HepG2 (cell line): ENCODE measurements around the gene AHSG. TPM values are rescaled to one million over a fixed set of nuclear protein-coding genes. Genes with fewer than 3 reads are reported as not detected.

ENCODE experiments used
- ARID2 ChIP-seq: sonication (generic); formaldehyde crosslinking; IDR thresholded peaks from 2 replicates; pipeline ENCODE4 v1.8.1; 2022; ENCODE audit warnings: mild to moderate bottlenecking, missing genetic modification reagents, borderline replicate concordance
- HMGA1 ChIP-seq: sonication (generic); formaldehyde crosslinking; conservative IDR thresholded peaks from 2 replicates; pipeline ENCODE4 v1.4.0; 2020; ENCODE audit warnings: missing genetic modification reagents
- HNRNPL ChIP-seq: fragments of 200-400 bp; formaldehyde crosslinking; IDR thresholded peaks from 2 replicates; pipeline ENCODE4 v1.6.1; 2017; ENCODE audit warnings: mild to moderate bottlenecking, low read depth, low read length
- HOXA3 ChIP-seq: sonication (generic); formaldehyde crosslinking; IDR thresholded peaks from 2 replicates; pipeline ENCODE4 v1.5.0; 2020; ENCODE audit warnings: missing genetic modification reagents
- HOXD1 ChIP-seq: sonication (generic); formaldehyde crosslinking; IDR thresholded peaks from 2 replicates; pipeline ENCODE4 v1.5.0; 2020; ENCODE audit warnings: missing genetic modification reagents
- JUND ChIP-seq: sonication (generic); formaldehyde crosslinking; IDR thresholded peaks from 2 replicates; pipeline ENCODE4 v1.8.0; 2022; ENCODE audit warnings: mild to moderate bottlenecking, missing genetic modification reagents
- KDM3A ChIP-seq: IDR thresholded peaks from 2 replicates; pipeline ENCODE4 v1.6.1; 2018; ENCODE audit warnings: low read depth, missing compliant biosample characterization
- KLF12 ChIP-seq: sonication (generic); formaldehyde crosslinking; IDR thresholded peaks from 2 replicates; pipeline ENCODE4 v1.4.0; 2020; ENCODE audit warnings: missing genetic modification reagents, borderline replicate concordance
- MAZ ChIP-seq, 2 experiments: sonication (generic) in 1 of 2; formaldehyde crosslinking in 1 of 2; IDR thresholded peaks; 2 replicates each; pipeline versions ENCODE4 v1.5.0 to v1.6.1; 2012 to 2020; ENCODE audit warnings: low read depth in 2 of 2, mild to moderate bottlenecking in 2 of 2, borderline replicate concordance in 1 of 2, improper control_type of control experiment in 1 of 2, low read length in 1 of 2, missing genetic modification reagents in 1 of 2, moderate library complexity in 1 of 2
- NBN ChIP-seq: fragments of 450-650 bp; conservative IDR thresholded peaks from 2 replicates; pipeline ENCODE4 v1.6.1; 2017
- NR2F2 ChIP-seq: IDR thresholded peaks from 2 replicates; pipeline ENCODE4 v1.6.1; 2012; ENCODE audit warnings: low read depth, inconsistent platforms, borderline replicate concordance
- RELA ChIP-seq: sonication (generic); formaldehyde crosslinking; IDR thresholded peaks from 2 replicates; pipeline ENCODE4 v1.4.0; 2020; ENCODE audit warnings: missing genetic modification reagents
- RFXAP ChIP-seq: sonication (generic); formaldehyde crosslinking; IDR thresholded peaks from 2 replicates; pipeline ENCODE4 v1.4.0; 2020; ENCODE audit warnings: missing genetic modification reagents, borderline replicate concordance
- ZBTB8A ChIP-seq: sonication (generic); formaldehyde crosslinking; IDR thresholded peaks from 2 replicates; pipeline ENCODE4 v1.4.0; 2020; ENCODE audit warnings: mild to moderate bottlenecking, low read depth, missing genetic modification reagents, borderline replicate concordance
- ZFP90 ChIP-seq: sonication (generic); formaldehyde crosslinking; IDR thresholded peaks from 2 replicates; pipeline ENCODE4 v1.8.0; 2022; ENCODE audit warnings: missing genetic modification reagents, mild to moderate bottlenecking, inconsistent platforms, borderline replicate concordance
- ZNF124 ChIP-seq: sonication (generic); formaldehyde crosslinking; IDR thresholded peaks from 2 replicates; pipeline ENCODE4 v1.4.0; 2020; ENCODE audit warnings: missing genetic modification reagents
- ZNF503 ChIP-seq: sonication (generic); formaldehyde crosslinking; IDR thresholded peaks from 2 replicates; pipeline ENCODE4 v1.4.0; 2020; ENCODE audit warnings: missing genetic modification reagents
- ZNF570 ChIP-seq: sonication (generic); formaldehyde crosslinking; IDR thresholded peaks from 2 replicates; pipeline ENCODE4 v1.4.0; 2020; ENCODE audit warnings: mild to moderate bottlenecking, missing genetic modification reagents, borderline replicate concordance
- ZNF619 ChIP-seq: sonication (generic); formaldehyde crosslinking; IDR thresholded peaks from 2 replicates; pipeline ENCODE4 v1.4.0; 2020; ENCODE audit warnings: mild to moderate bottlenecking, missing genetic modification reagents
- ZNF749 ChIP-seq: sonication (generic); formaldehyde crosslinking; IDR thresholded peaks from 2 replicates; pipeline ENCODE4 v1.8.0; 2022; ENCODE audit warnings: mild to moderate bottlenecking, missing genetic modification reagents, moderate library complexity, borderline replicate concordance
- polyA plus RNA-seq, 8 experiments: library from polyadenylated mRNA; depleted of rRNA in 3 of 8; stranded (reverse) in 7 of 8; unstranded in 1 of 8; fragments of >200 nt; fragmentation: Illumina TruSeq in 4 of 8; extraction: Trizol in 4 of 8; gene quantifications; 2 replicates each; pipeline versions ENCODE4 v1.2.1 to v1.2.3, GENCODE V29; 2011 to 2016; ENCODE audit warnings: low read depth in 4 of 8, missing spikeins in 1 of 8, mixed read lengths in 1 of 8; ENCODE audit not compliant: insufficient read depth in 1 of 8
- total RNA-seq, 5 experiments: library from RNA; depleted of rRNA; stranded (reverse); fragments of >200 nt; fragmentation: Illumina TruSeq; extraction: Trizol; gene quantifications; 2 replicates each; pipeline ENCODE4 v1.2.3, GENCODE V29; 2016; ENCODE audit warnings: low read depth in 1 of 5
- TF ChIP-seq, protein P1 (sequence below): sonication (generic); formaldehyde crosslinking; IDR thresholded peaks from 2 replicates; pipeline ENCODE4 v1.4.0; 2020; ENCODE audit warnings: missing genetic modification reagents; ENCODE audit errors: not compliant biosample characterization
- TF ChIP-seq, protein P2 (sequence below): sonication (generic); formaldehyde crosslinking; IDR thresholded peaks from 2 replicates; pipeline ENCODE4 v1.4.0; 2020; ENCODE audit warnings: missing genetic modification reagents
- TF ChIP-seq, protein P3 (sequence below): sonication (generic); formaldehyde crosslinking; IDR thresholded peaks from 2 replicates; pipeline ENCODE4 v1.5.1; 2020; ENCODE audit warnings: missing genetic modification reagents, mild to moderate bottlenecking, borderline replicate concordance

Gene AHSG
- total and polyA plus RNA-seq, 2 of the 13 experiments (the other 11 are each of a cell fraction or from before 2014, with no cell fraction given): 2,043 to 19,152 TPM

GRCh38 chr3:186605561-186606545 lies 7.0 kb upstream of the AHSG start (continued):
- TF ChIP-seq ZNF124 (CRISPR knock-in tag) (peak; percentile 59; the same call in 1 of the 2 replicates), KLF12 (CRISPR knock-in tag) (no peak), MAZ (IDR thresholded peaks at IDR 0.05; ENCODE audit: borderline replicate concordance, low read depth, low read length) (no peak), MAZ (CRISPR knock-in tag; IDR thresholded peaks at IDR 0.05; ENCODE audit: low read depth) (0 out of 2 replicates have a peak, but pooled peaks have one; percentile 8), ZNF503 (CRISPR knock-in tag) (peak; percentile 92), HOXD1 (CRISPR knock-in tag) (peak; percentile 95), RFXAP (CRISPR knock-in tag) (0 out of 2 replicates have a peak, but pooled peaks have one; percentile 50), ZBTB8A (CRISPR knock-in tag) (no peak), NBN (no peak), HMGA1 (CRISPR knock-in tag) (no peak), ARID2 (CRISPR knock-in tag) (peak; percentile 60; the same call in 1 of the 2 replicates), ZNF619 (0 out of 2 replicates have a peak, but pooled peaks have one; percentile 37), ZNF570 (CRISPR knock-in tag) (no peak), HNRNPL (no peak), RELA (no peak), ZFP90 (CRISPR knock-in tag) (no peak), KDM3A (CRISPR knock-in tag) (no peak), HOXA3 (peak; percentile 63; the same call in 1 of the 2 replicates), NR2F2 (peak; percentile 79; the same call in 1 of the 2 replicates), JUND (peak; percentile 97), ZNF749 (no peak)
- TF ChIP-seq, protein P1, sequence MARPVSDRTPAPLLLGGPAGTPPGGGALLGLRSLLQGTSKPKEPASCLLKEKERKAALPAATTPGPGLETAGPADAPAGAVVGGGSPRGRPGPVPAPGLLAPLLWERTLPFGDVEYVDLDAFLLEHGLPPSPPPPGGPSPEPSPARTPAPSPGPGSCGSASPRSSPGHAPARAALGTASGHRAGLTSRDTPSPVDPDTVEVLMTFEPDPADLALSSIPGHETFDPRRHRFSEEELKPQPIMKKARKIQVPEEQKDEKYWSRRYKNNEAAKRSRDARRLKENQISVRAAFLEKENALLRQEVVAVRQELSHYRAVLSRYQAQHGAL: no peak
- TF ChIP-seq, protein P2, sequence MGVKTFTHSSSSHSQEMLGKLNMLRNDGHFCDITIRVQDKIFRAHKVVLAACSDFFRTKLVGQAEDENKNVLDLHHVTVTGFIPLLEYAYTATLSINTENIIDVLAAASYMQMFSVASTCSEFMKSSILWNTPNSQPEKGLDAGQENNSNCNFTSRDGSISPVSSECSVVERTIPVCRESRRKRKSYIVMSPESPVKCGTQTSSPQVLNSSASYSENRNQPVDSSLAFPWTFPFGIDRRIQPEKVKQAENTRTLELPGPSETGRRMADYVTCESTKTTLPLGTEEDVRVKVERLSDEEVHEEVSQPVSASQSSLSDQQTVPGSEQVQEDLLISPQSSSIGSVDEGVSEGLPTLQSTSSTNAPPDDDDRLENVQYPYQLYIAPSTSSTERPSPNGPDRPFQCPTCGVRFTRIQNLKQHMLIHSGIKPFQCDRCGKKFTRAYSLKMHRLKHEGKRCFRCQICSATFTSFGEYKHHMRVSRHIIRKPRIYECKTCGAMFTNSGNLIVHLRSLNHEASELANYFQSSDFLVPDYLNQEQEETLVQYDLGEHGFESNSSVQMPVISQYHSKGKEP: no peak
- TF ChIP-seq, protein P3, sequence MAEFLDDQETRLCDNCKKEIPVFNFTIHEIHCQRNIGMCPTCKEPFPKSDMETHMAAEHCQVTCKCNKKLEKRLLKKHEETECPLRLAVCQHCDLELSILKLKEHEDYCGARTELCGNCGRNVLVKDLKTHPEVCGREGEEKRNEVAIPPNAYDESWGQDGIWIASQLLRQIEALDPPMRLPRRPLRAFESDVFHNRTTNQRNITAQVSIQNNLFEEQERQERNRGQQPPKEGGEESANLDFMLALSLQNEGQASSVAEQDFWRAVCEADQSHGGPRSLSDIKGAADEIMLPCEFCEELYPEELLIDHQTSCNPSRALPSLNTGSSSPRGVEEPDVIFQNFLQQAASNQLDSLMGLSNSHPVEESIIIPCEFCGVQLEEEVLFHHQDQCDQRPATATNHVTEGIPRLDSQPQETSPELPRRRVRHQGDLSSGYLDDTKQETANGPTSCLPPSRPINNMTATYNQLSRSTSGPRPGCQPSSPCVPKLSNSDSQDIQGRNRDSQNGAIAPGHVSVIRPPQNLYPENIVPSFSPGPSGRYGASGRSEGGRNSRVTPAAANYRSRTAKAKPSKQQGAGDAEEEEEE (CRISPR knock-in tag): no peak
